Measurements from ENCODE around the gene MSMB.
"Not testable (repeated sequence)": the region's sequence is repeated elsewhere in the genome, so short reads cannot be mapped to it uniquely, and the experiment has no call there.

MSMB gene, protein sequence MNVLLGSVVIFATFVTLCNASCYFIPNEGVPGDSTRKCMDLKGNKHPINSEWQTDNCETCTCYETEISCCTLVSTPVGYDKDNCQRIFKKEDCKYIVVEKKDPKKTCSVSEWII

DNA sequence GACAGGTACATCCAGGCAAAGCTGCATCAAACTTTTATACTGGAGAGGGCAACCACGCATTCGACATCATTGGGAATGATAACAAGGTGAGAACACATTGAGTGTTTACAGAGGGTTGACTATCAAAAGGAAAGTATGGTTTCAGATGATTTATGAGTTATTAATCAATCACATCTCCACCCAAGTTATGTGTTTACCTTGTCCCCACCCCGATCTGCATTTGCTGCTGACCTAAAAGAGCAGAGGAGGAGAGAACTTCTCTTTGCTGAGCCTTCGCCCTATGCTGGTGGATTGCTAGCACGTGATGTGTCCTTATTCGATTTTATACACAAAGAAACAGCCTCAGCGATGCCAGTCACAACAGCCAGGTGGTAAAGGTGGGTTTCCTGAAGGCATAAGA is at the start of gene MSMB:
TSS of gene MSMB (minus strand) at position 9 of the 400 bp plus-strand sequence. CDS start 32 bp downstream, outside the sequence.
- in situ Hi-C loops (cut with MboI; ENCODE audit: low sequenced_read_pairs) = no loop called here

DNA sequence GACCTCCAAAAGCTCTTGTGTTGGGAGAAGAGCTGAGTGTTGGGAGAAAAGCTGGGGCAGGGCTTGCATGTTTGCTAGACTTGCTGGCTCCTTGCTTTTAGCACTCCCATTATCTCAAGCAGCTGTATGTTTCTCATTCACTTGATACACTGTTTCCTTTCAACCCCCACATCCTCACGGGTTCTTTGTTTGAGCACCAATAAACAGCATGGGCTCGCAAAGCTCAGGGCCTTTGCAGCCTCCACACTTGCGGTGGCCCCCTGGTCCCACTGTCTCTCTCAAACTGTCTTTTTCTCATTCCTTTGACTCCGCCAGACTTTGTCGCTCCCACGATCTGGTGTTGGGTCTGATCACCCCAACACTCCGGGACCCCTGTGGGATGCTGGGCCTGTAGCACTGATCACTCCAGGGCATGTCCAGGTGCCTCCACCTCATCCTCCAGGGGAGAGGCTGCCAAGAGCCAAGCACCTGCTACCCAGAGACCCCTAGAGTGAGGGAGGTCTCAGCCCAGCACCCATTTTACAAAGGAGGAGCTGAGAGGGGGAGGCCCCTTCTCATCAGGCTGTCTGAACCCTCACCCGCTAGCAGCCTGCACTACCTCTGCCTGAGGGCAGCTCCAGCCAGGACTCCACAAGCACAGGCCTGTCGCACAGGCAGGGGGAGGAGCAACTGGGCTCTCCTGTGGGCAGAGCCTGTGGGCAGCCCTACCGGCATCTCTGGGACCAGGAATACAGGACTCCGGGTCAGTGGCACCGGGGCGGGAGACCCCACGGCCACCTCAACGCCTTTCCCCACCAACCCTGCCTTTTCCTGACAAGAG is 49.1 kb upstream of the MSMB start:
- in situ Hi-C loops (cut with MboI; ENCODE audit: low sequenced_read_pairs) = no loop called here

DNA sequence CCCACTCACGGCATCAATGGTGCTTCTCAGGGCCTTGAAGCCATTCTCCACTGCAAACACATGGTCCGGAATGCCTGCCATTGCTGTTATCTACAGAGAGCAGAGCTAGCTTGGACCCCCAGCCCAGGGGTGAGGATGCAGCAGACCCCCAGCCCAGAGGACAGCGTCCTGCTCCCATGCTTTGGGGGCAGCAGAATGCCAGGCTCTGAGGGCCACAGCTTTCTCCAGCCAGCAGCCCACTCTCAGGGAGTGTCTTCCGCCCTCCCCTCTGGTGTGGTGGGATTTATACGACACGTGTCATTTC is 48.1 kb upstream of the MSMB start:
- in situ Hi-C loops (cut with MboI; ENCODE audit: low sequenced_read_pairs) = no loop called here

DNA sequence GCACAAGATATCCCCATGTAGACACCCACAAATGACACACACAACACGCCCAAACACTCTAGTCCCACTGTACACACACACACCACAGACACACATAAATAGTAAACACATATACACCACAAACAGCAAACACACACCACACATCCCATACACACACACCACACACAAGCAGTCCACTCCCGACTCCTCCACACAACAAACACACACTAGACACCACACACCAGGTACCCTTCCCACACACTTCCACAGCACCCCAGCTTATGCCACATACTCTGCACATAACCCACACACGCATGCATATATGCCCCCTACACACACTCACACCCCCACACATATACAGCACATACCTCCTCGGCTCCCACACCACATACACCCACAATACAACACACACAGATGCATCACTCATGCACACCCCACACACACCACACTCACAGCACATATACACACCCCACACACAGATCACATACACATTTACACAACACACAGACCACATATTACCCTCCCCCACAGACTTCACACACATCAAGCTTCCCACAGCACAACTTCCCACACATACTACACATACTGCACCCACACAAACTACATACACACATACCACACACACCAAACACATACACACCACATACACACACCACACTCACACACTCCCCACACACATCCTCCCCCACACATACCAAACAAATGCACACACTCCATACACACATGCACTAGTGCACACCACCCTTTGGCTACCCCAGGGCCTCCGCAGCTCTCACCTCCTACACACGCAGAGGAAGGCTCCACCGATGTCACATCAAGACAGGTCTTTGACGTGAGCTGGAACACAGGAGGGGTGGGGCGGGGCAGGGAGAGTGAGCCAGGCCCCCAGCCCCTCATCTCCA is 47.5 kb upstream of the MSMB start:
- in situ Hi-C loops (cut with MboI; ENCODE audit: low sequenced_read_pairs) = not testable (repeated sequence)

DNA sequence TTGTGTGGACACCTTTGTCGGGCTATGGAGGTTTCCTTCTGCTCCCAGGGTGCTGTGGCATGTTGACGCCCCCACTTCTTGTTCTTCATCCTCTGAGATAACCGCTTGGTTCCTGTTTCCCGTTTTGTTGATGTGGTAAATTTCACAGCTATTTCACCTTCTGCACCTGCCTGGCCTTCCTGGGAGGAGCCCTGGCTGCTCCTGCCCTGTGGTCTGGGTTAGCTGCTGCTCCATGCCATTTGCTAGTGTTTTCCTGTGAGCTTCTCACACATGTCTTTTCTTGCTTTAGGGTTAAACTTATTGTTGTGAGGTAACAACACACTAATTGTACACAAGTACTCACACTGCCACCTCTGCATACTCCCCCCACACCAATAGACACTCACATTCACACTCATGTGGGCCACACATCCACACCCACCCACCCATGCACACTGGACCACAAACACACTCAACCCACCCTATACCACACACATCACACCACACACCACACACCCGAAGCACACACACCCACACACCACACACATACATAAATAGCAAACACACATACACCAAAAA is 46.5 kb upstream of the MSMB start:
- in situ Hi-C loops (cut with MboI; ENCODE audit: low sequenced_read_pairs) = no loop called here

DNA sequence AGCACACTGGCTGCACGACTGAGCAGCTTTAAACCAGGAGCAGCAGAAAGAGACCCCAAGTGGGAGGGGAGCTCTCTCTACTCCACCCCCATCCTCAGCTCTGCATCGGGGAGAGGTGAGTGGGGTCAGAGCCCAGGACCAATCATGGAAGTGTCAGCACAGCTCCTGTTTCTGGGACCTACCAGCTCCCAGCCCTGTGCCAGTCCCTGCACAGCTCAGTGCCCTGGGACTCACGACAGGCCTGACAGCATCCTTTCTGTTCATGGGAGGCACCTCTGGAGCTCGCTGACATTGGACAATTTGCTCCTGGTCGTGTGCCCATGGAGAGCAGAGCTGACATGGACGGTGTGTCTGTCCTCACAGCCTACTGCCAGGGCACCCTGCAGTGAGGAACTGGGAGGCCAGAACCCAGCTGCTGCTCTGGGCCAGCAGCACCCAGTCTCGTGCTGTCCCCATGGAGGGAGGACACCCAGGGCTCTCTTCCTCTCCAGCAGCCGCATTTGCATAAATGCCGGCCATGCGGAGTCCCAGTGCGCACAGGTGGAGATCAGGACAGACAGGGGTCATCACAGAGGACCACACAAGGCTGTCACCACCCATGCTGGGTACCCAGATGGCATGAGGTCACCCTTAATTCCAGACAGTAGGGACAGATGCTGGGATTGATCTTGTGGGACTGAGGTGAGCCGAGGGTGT is 45.9 kb upstream of the MSMB start:
- in situ Hi-C loops (cut with MboI; ENCODE audit: low sequenced_read_pairs) = no loop called here

DNA sequence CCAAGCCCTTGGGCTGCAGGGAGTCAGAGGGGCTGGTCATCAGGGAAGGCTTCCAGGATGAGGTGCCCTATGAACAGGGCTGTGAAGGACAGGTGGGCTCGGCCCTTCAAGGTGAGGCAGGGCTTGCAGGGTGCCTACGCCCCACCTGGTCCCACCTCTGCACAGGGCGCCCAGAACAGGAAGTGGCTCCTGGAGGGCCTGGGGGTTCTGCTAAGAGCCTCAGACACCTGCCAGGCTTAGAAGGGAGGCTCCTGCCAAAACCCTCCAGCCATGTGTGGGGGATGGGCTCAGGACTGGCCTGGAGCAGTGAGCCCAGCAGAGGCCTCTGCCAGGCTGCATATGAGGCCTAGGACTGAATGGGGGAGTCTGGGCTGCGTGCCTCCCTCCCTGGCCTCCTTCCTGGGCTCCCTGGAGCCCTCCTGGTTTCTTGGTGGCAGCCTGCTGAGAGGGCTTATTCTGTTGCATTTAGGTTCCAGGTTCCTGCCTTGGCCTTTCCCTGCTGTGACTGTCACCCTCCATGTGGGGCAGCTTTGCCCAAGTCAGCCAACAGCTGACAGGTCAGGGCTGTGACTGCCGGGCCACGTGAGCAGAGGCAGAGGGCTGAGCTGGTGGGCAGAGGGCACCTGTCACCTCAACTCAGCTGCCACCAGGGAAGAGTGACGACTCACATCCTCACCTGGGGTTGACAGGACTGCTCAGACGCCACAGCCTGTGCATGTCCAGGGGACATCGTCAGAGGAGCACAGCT is 45.2 kb upstream of the MSMB start:
- in situ Hi-C loops (cut with MboI; ENCODE audit: low sequenced_read_pairs) = no loop called here

DNA sequence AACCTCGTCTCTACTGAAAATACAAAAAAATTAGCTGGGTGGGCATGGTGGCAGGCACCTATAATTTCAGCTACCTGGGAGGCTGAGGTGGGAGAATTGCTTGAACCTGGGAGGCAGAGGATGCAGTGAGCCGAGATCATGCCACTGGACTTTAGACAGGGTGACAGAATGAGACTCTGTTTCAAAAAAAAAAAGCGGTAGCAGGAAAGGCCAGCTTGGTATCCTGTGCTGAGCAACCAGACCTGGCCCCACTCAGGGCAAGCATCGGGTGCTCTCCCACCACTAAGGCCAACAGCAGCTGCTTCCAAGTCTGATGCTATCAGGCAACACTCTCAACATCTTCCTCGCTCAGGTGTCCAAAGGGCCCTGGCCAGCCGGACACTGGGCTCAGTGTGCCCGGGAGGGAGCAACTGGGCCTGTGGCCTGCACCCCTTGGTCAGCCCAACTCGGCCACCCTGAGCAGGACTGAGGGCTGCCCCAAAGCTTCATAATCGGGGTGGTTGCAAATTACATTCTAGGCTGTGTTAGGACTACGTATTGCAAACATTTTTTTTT is 44.3 kb upstream of the MSMB start:
- in situ Hi-C loops (cut with MboI; ENCODE audit: low sequenced_read_pairs) = no loop called here

DNA sequence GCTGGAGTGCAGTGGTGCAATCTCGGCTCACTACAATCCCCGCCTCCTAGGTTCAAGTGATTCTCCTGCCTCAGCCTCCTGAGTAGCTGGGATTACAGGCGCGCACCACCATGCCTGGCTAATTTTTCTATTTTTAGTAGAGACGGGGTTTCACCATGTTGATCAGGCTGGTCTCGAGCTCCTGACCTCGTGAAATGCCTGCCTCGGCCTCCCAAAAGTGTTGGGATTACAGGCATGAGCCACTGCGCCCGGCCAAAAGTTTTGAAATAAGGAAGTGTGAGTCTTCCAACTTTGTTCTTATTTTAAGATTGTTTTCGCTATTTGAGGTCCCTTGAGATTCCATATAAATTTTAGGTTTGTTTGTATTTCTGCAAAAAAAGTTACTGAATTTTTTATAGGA is 41.3 kb upstream of the MSMB start:
- in situ Hi-C loops (cut with MboI; ENCODE audit: low sequenced_read_pairs) = not testable (repeated sequence)

DNA sequence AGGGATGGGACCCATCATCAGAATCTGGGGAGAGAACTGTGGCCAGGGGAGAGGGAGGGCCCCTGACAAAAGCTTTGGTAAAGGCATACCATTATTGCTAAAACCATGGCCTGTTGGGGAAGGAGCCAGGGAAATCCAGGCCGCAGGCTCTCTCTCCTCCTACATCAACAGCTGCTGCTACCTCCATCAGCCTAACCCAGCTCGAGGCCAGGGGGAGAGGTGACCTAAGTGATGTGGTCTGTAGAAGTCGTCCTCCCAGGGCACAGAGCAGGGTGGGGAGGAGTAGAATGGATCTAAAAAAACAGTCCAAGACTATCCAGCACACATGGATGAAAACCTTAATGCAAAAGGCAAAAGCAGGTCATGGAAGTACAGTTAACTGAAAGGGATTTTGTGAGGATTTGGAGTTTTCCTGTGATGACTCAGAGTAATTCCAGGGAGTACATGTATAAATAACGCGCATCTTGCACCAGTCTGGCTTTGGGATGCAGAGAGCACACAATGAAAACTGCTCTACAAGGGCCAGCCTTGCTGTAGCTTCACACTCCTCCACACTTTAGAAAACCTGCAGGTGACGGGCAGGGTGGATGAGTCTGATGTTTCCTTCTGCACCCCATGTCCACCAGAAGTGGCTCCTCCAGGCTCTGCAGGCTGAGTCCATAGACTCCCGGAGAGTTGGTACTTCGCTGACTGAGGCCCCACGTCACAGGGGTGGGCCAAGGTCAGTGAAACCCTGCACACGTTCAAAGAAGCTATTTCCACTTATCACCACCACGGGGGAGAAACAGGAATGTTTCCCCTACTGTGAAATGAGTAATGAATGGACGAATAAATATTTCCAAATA is 38.5 kb upstream of the MSMB start:
- in situ Hi-C loops (cut with MboI; ENCODE audit: low sequenced_read_pairs) = no loop called here

DNA sequence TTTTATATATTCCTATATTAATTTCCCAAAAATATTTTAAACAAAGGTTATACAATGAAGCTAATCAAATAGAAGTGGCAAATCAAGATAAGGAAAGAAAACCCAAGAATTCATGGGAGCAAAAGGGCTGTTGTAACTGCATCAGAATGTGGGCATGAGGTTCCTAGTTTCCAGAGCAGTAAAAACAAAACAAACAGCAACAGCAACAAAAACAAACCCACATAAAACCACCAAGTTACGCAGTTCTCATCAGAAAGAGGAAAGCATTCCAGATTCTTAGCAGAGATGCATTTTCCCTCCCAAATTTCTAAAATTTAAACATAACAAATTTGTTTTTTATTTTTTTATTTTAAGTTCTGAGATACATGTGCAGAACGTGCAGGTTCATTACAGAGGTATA is 34.8 kb upstream of the MSMB start:
- in situ Hi-C loops (cut with MboI; ENCODE audit: low sequenced_read_pairs) = no loop called here

DNA sequence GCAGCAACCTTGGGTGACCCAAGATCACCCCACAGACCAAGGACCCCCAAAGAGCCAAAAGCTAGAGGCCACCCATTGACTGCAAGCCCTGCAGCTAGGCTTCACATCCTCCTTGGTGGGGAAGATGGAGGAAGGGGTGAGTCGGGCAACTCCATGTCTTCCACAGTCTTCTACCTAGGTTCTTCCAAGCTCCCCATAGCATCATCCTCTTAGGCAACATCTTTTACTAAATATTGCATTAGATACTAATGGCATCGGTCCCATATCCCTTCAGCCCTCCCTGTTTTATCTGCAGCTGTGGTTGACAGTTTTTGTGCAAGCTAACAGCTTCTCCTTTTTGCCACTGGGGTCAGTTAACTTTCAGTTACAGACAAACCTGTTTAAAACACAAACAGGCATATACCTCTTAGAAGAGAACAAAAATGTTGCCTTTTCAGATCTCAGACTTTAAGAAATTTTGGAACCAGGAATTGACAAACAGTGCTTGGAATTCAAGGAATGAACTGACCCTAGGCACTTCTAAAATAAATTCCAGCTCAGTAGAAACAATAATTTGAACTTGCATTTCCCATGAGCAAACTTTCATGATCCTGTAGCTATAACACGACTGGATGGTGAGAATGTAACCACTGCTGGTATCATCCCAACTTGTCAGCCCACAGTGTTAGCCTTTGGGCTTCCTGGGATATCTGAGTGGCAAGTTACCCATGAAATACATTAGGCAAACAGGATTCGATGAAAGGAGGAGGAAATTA is 33.9 kb upstream of the MSMB start:
- in situ Hi-C loops (cut with MboI; ENCODE audit: low sequenced_read_pairs) = no loop called here

DNA sequence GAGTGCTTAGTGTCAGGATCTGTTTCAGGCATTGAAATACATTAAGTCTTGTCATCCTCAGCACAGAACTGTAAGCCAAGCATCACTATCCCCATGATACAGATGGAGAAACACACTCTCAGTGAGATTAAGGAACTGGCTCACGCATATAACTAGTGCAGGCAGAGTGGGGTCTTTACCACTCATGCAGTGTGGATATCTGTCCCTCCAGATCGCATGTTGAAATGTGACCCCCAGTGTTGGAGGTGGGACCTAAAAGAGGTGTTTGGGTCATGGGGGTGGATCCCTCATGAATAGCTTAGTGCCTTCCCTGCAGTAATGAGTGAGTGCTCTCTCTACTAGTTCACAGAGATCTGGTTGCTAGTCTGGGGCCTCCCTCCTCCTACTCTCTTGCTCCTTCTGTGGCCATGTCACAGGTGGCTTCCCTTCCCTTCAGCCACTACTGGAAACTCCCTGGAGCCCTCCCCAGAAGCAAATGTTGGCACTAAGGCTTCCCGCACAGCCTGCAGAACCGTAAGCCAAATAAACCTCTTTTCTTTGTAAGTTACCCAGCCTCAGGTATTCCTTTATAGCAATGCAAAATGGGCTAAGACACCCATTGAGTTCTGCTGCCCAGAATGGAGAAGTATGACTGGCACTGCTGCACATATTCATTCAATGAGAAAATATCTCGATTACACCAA is 31.8 kb upstream of the MSMB start:
- in situ Hi-C loops (cut with MboI; ENCODE audit: low sequenced_read_pairs) = no loop called here

DNA sequence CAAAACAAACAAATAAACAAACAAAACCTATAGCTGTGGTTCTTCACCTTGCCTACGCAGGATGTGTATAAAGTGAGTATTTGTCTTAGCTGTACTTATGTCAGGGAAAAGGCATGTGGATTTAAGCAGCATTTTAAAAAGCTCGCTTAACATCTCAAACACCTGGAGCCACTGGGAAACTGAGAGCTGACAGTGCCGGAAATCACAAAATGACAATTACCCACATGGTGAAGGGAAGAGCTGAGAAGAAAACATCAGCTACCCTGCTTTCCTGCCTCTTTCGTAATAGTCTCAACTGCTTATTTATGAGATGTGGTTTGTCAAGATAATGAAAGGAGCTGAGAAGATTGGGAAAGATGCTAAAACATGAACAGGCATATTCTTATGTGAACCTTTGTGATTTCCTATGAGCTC is 31.1 kb upstream of the MSMB start:
- in situ Hi-C loops (cut with MboI; ENCODE audit: low sequenced_read_pairs) = no loop called here

DNA sequence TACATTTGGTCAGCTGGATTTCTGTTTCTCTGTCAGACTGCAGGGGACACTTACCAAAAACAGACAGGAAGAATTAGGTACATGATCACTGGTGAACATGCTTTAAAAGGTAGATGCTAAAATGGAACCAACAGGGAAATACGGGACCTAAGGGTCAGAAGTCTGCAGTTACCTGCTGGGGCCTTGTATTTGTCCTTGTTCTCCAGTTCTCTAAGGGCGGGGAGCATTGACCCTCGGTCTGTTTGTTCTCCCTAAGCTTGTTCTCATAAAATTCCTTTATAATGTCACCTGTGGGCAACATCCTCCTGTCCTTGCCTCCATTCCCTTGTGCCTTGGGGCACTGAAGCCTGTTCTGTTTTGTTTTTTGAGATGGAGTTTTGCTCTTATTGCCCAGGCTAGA is 29.8 kb upstream of the MSMB start:
- in situ Hi-C loops (cut with MboI; ENCODE audit: low sequenced_read_pairs) = no loop called here

DNA sequence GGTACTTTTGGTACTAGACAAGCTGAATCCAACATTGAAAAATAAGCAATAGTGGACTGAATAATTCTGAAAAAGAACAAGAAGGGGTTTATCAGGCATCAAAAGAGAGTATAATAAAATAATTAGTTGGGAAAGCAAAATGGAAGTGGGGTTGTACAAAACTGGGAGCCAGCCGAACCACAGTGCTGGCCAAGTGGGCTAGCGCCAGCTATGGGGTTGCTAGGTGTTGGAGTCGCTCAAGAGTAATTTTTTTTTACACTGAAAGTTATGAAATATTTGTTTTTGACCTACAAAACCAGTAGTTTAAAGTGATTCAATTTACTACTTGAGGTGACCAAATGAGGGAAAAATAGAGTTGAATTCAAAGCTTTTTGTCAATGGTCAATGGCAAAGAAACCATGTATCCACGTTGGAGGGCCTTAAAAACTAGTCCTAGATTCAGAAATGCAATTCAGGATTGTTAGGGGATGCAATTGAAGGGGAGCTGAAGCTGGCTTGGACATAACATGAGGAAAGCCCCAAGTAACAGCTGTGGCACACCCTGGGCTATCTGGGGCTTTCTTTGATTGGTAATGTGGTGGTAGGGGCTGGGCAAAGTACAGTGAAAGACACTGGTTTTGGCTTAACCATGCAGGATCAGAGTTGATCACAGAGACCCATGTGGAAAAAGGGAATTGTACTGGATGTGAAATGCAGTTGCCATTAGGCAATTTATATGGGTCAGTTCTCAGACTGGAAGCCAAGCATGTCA is 28.3 kb upstream of the MSMB start:
- in situ Hi-C loops (cut with MboI; ENCODE audit: low sequenced_read_pairs) = no loop called here

DNA sequence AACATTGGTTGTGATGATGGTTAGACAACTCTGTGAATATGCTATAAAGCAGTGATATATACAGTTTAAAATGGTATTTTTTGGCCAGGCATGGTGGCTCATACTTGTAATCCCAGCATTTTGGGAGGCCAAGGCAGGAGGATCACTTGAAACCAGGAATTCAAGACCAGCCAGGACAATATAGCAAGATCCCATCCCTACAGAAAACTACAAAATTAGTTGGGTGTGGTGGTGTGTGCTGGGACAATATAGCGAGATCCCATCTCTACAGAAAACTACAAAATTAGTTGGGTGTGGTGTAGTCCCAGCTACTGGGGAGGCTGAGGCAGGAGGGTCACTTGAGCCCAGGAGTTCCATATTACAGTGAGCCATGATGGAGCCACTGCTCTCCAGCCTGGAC is 27.5 kb upstream of the MSMB start:
- in situ Hi-C loops (cut with MboI; ENCODE audit: low sequenced_read_pairs) = no loop called here
